B cell (primary cell): ENCODE data around the gene PLEKHG4B. TPM values are rescaled to one million over a fixed set of nuclear protein-coding genes. Genes with fewer than 3 reads are reported as not detected.

Experiments
- ATAC-seq: fragments of 200-7000 bp; cut with Tn5 transposase; one replicate; pipeline ENCODE4 v1.10.0; 2021; ENCODE audit warnings: low read depth, mild to moderate bottlenecking, moderate number of reproducible peaks, moderate library complexity
- CTCF ChIA-PET: fragments of 350-600 bp; sonication (Branson Sonifier 250); formaldehyde crosslinking; loops from one replicate; lab custom pipeline; 2021; ENCODE audit warnings: antibody characterized with exemption, inconsistent platforms; lab: Charles Lee
- POLR2A ChIA-PET: fragments of 350-600 bp; sonication (Branson Sonifier 250); formaldehyde crosslinking; loops from one replicate; lab custom pipeline; 2021; ENCODE audit warnings: antibody characterized with exemption; lab: Charles Lee
- DNase-seq: peaks from one replicate; pipeline ENCODE4 v3.0.0; 2013
- H2AFZ ChIP-seq: 2 replicates; pipeline ENCODE4 v1.6.1; 2012; ENCODE audit warnings: mild to moderate bottlenecking, low read depth, low read length; ENCODE audit not compliant: insufficient read depth, poor library complexity, severe bottlenecking
- H3K27ac ChIP-seq, 2 donors: 1 replicate in 1 of 2; 2 replicates in 1 of 2; pipeline ENCODE4 v1.5.1; 2012 to 2013; ENCODE audit warnings: low read length in 2 of 2, mild to moderate bottlenecking in 2 of 2, moderate library complexity in 1 of 2
- H3K27me3 ChIP-seq, 4 experiments: fragments of 200-600 bp in 1 of 4; sonication (generic) in 1 of 4; replicated peaks in 1 of 4; 1 replicate in 2 of 4; 2 replicates in 2 of 4; pipeline versions ENCODE4 v1.6.1 to v1.7.0; 2013 to 2016; ENCODE audit warnings: low read length in 3 of 4, mild to moderate bottlenecking in 2 of 4, mixed read lengths in 1 of 4, moderate library complexity in 1 of 4; ENCODE audit not compliant: insufficient read depth in 4 of 4, control insufficient read depth in 3 of 4; ENCODE audit errors: control extremely low read depth in 1 of 4
- H3K36me3 ChIP-seq, 2 experiments: replicated peaks in 1 of 2; 1 replicate in 1 of 2; 2 replicates in 1 of 2; pipeline versions ENCODE4 v1.6.1 to v1.7.1; 2013; ENCODE audit warnings: low read length in 1 of 2; ENCODE audit not compliant: insufficient read depth in 2 of 2, control insufficient read depth in 1 of 2; ENCODE audit errors: control extremely low read depth in 1 of 2, extremely low read depth in 1 of 2
- H3K4me1 ChIP-seq, 2 donors: fragments of 200-600 bp in 1 of 2; sonication (generic) in 1 of 2; 1 replicate in 1 of 2; 2 replicates in 1 of 2; pipeline versions ENCODE4 v1.5.1 to v1.6.1; 2013 to 2017; ENCODE audit warnings: low read length in 2 of 2; ENCODE audit not compliant: control insufficient read depth in 2 of 2, insufficient read depth in 2 of 2
- H3K4me2 ChIP-seq: replicated peaks from 2 replicates; pipeline ENCODE3; 2012; ENCODE audit warnings: mild to moderate bottlenecking, low read depth, low read length; ENCODE audit not compliant: poor library complexity, severe bottlenecking
- H3K4me3 ChIP-seq, 5 experiments: fragments of 200-600 bp in 1 of 5; sonication (generic) in 1 of 5; 1 replicate in 3 of 5; 2 replicates in 2 of 5; pipeline versions ENCODE4 v1.5.1 to v1.7.0; 2011 to 2016; ENCODE audit warnings: low read length in 4 of 5, mild to moderate bottlenecking in 4 of 5, low read depth in 2 of 5, control low read depth in 1 of 5, moderate library complexity in 1 of 5; ENCODE audit not compliant: insufficient read depth in 1 of 5; ENCODE audit errors: control extremely low read depth in 1 of 5, extremely low read depth in 1 of 5
- H3K79me2 ChIP-seq: fragments of 200-600 bp; sonication (generic); one replicate; pipeline ENCODE4 v1.6.0; 2016; ENCODE audit warnings: low read length; ENCODE audit not compliant: control insufficient read depth, insufficient read depth
- H3K9ac ChIP-seq: fragments of 200-600 bp; sonication (generic); 2 replicates; pipeline ENCODE4 v1.6.1; 2017; ENCODE audit warnings: mild to moderate bottlenecking, low read length, moderate library complexity
- H3K9me3 ChIP-seq, 3 donors: one replicate each; pipeline versions ENCODE4 v1.6.1 to v1.7.1; 2013; ENCODE audit warnings: low read length in 2 of 3; ENCODE audit not compliant: control insufficient read depth in 2 of 3, insufficient read depth in 1 of 3; ENCODE audit errors: control extremely low read depth in 1 of 3
- H4K20me1 ChIP-seq: 2 replicates; pipeline ENCODE4 v1.6.0; 2012; ENCODE audit warnings: mild to moderate bottlenecking, low read length; ENCODE audit not compliant: insufficient read depth, control insufficient read depth, poor library complexity, severe bottlenecking
- H3K27ac Mint-ChIP-seq: one replicate; pipeline ENCODE4 v1.8.0; 2021; ENCODE audit warnings: mixed read lengths
- H3K27me3 Mint-ChIP-seq: one replicate; pipeline ENCODE4 v1.8.0; 2021; ENCODE audit warnings: mixed read lengths
- H3K4me1 Mint-ChIP-seq: one replicate; pipeline ENCODE4 v1.8.0; 2021; ENCODE audit warnings: mixed read lengths
- H3K4me3 Mint-ChIP-seq: one replicate; pipeline ENCODE4 v1.8.0; 2021; ENCODE audit warnings: mixed read lengths
- H3K9me3 Mint-ChIP-seq: one replicate; pipeline ENCODE4 v1.8.0; 2022; ENCODE audit warnings: mixed read lengths; ENCODE audit not compliant: insufficient read depth
- CTCF ChIP-seq: fragments of 200-600 bp; IDR thresholded peaks from one replicate; pipeline ENCODE4 v1.8.0; 2022; ENCODE audit warnings: antibody characterized with exemption, mild to moderate bottlenecking
- EZH2 ChIP-seq: IDR thresholded peaks from 2 replicates; pipeline ENCODE4 v1.6.1; 2012; ENCODE audit warnings: borderline replicate concordance, low read depth, mild to moderate bottlenecking, moderate library complexity, low read length; ENCODE audit not compliant: insufficient read depth, poor library complexity, severe bottlenecking
- WGBS: methylation state at CpG from one replicate; pipeline ENCODE4 v1.1.5; 2013; ENCODE audit warnings: missing lambda C conversion rate; ENCODE audit not compliant: insufficient coverage; 5-methylcytosine and 5-hydroxymethylcytosine counted together
- intact Hi-C: fragments of 100-400 bp; cut with micrococcal nuclease; formaldehyde crosslinking; loops from one replicate; pipeline ENCODE4 v1.10.0; 2022
- polyA plus RNA-seq: library from polyadenylated mRNA; depleted of rRNA; stranded (reverse); fragments of >200 nt; gene quantifications from 2 replicates; pipeline ENCODE4 v1.2.3, GENCODE V29; 2012
- total RNA-seq, 2 donors: library from RNA; stranded (reverse); fragments of 120-200 nt in 1 of 2; gene quantifications; 1 replicate in 1 of 2; 2 replicates in 1 of 2; pipeline versions ENCODE4 v1.2.3 to v1.2.4, GENCODE V29; 2013 to 2022

Gene PLEKHG4B
- total and polyA plus RNA-seq, 2 donors (not counting 1 experiment from before 2014, with no cell fraction given) = not detected

DNA sequence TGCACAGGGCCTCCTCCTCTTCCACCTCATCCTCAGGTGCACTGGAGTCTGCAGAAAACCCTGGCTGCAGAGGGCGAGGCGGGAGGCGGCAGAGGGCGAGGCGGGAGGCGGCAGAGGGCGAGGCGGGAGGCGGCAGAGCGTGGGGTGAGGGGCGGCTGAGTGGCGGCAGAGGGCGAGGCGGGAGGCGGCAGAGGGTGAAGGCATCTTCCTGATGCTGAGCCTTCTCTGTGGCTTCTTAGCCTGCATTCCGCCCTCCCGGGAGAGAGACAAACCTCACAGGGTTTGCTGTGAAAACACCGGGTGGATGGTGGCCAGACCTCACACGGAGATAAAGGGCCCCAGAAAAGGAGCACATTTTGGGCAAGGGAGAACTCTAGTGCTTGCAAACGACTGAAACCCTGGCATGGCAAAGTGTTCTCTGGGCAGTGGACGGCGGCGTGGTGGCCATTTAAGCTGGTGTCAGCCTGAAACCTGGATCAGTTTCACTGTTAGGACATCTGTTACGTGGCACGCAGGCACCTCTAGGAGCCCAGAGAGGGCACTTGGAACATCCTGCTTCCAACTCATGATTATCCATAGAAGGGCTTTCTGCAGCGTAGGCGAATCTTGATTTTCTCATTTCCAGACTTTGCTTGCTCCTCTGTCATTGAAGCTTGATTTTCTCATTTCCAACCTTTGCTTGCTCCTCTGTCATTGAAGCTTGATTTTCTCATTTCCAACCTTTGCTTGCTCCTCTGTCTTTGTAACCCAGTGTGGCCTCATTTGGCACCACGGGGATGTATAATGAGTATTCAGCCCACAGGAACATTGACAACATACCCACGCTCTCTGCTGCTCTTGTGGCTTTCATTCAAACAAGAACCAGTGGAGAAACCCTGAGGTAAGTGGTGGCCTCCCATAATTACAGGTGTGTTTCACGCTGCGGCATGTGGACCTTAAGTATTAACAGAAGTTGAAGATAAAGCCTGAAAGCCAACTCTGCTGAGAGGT lies 16.3 kb upstream of the PLEKHG4B start:
- Mint-ChIP-seq H3K4me3 (no peak overlapping the region), H3K4me1 (no peaks in the 10 kb centered on the region), H3K9me3 (no peaks in the 10 kb centered on the region), H3K27me3 (peaks cover 15% of the 10 kb centered on the region), H3K27ac (no peak overlapping the region)
- H3K36me3 ChIP-seq = no peaks in the 10 kb centered on the region
- no peak for DNase-seq
- POLR2A ChIA-PET = no interaction called here
- H3K79me2 ChIP-seq = no peaks in the 10 kb centered on the region
- WGBS = 85% methylated on average over 28 of the region's 31 CpGs
- no peak for ATAC-seq
- no peaks in the 10 kb centered on the region for H3K9me3 ChIP-seq
- CTCF ChIA-PET = no interaction called here
- H3K27me3 ChIP-seq = no peaks in the 10 kb centered on the region
- H3K4me2 ChIP-seq = no peak overlapping the region
- no peak overlapping the region for H3K9ac ChIP-seq
- no peak overlapping the region for H3K4me3 ChIP-seq
- H3K27ac ChIP-seq = no peak overlapping the region
- intact Hi-C loops = no loop called here
- no peak overlapping the region for H2AFZ ChIP-seq
- H4K20me1 ChIP-seq = no peaks in the 10 kb centered on the region
- H3K4me1 ChIP-seq = no peaks in the 10 kb centered on the region
- TF ChIP-seq EZH2 (no peak), CTCF (no peak)
